GM12875 (cell line): Measurements from ENCODE around the gene ZNF32.

Experiments
- H3K4me3 ChIP-seq: one replicate; pipeline ENCODE4 v1.5.1; 2011; ENCODE audit warnings: low read depth, low read length, control low read depth
- CTCF ChIP-seq: IDR thresholded peaks from 2 replicates; pipeline ENCODE4 v1.5.1; 2011; ENCODE audit warnings: low read depth, mild to moderate bottlenecking, control low read depth, inconsistent platforms, low read length, moderate library complexity, borderline replicate concordance; ENCODE audit not compliant: insufficient read depth

ZNF32 gene

GRCh38 chr10:43692051-43692825, 43.6 kb upstream of the ZNF32 start:
- no peak overlapping the region for H3K4me3 ChIP-seq
- no peak for TF ChIP-seq CTCF

GRCh38 chr10:43691485-43691884, 42.8 kb upstream of the ZNF32 start:
- no peak overlapping the region for H3K4me3 ChIP-seq
- no peak for TF ChIP-seq CTCF

GRCh38 chr10:43689955-43690771, 41.5 kb upstream of the ZNF32 start:
- peak; percentile 89 for TF ChIP-seq CTCF
- H3K4me3 ChIP-seq = peak overlapping the region; percentile 32

- H3K4me3 ChIP-seq = peak overlapping the region; percentile 32
- no peak for TF ChIP-seq CTCF
Measured at GRCh38 chr10:43689618-43689954, 40.9 kb upstream of the ZNF32 start.

GRCh38 chr10:43689007-43689491, 40.4 kb upstream of the ZNF32 start:
- H3K4me3 ChIP-seq = no peak overlapping the region
- TF ChIP-seq CTCF = no peak

- no peak overlapping the region for H3K4me3 ChIP-seq
- TF ChIP-seq CTCF = no peak
Measured at GRCh38 chr10:43688348-43688892, 39.7 kb upstream of the ZNF32 start.
